IMR-90 (cell line): Measurements from ENCODE around the gene ALK.

Experiments
- BHLHE40 ChIP-seq: fragments of 150-350 bp; IDR thresholded peaks from 2 replicates; pipeline ENCODE4 v1.6.1; 2016; ENCODE audit warnings: mild to moderate bottlenecking, low read depth, low read length
- NFE2L2 ChIP-seq: fragments of 150-350 bp; IDR thresholded peaks from 2 replicates; pipeline ENCODE4 v1.6.1; 2016; ENCODE audit warnings: low read depth, mild to moderate bottlenecking, low read length
- POLR2A ChIP-seq: IDR thresholded peaks from 2 replicates; pipeline ENCODE4 v1.6.1; 2012; ENCODE audit warnings: mild to moderate bottlenecking, low read depth, low read length

- TF ChIP-seq BHLHE40 = no peak
- TF ChIP-seq POLR2A = no peak
- no peak for TF ChIP-seq NFE2L2
These were observed 777.7 kb downstream of the ALK start for GRCh38 chr2:29143657-29144056.
